ENCODE data around the gene CRADD. TPM values are rescaled to one million over a fixed set of nuclear protein-coding genes. Genes with fewer than 3 reads are reported as not detected.

Gene CRADD
- total and polyA plus RNA-seq, 2 of the 4 experiments (the other 2 are of a cell fraction): 11.1 to 14.0 TPM

GRCh38 chr12:93722835-93723567 lies 45.8 kb downstream of the CRADD start:
- no peak overlapping the region for H2AK9ac ChIP-seq (replicated peaks; ENCODE audit: low read depth, low read length, poor library complexity)
- no peak overlapping the region for H4K91ac ChIP-seq (ENCODE audit: insufficient read depth, low read depth, low read length)
- DNase-seq: no peak
- H3K27me3 ChIP-seq (ENCODE audit: control insufficient read depth, insufficient read depth, low read length): no peaks in the 10 kb centered on the region
- no peak overlapping the region for H4K8ac ChIP-seq (ENCODE audit: low read depth in 2 of 2, low read length in 2 of 2)
- H4K5ac ChIP-seq (ENCODE audit: low read depth, low read length): no peak overlapping the region
- H3K23ac ChIP-seq (ENCODE audit: low read depth, low read length): no peak overlapping the region
- peaks cover 2% of the 10 kb centered on the region; the same call in 1 of the 2 replicates for H3K4me1 ChIP-seq (ENCODE audit: control insufficient read depth, insufficient read depth, low read length)
- no peak overlapping the region for H3K56ac ChIP-seq (ENCODE audit: extremely low read depth, insufficient read depth, low read length)
- dilution Hi-C loops (cut with HindIII; ENCODE audit: low sequenced_read_pairs, unreplicated experiment) (no loop called here), intact Hi-C loops (cut with micrococcal nuclease) (no loop called here), in situ Hi-C loops (cut with MboI; ENCODE audit: low sequenced_read_pairs) (no loop called here)
- no peak overlapping the region for H2BK5ac ChIP-seq (ENCODE audit: low read depth, low read length, poor library complexity, severe bottlenecking)
- H3K9me3 ChIP-seq (ENCODE audit: control insufficient read depth, insufficient read depth, low read length): no peaks in the 10 kb centered on the region
- no peak overlapping the region for H3K14ac ChIP-seq (replicated peaks; ENCODE audit: low read depth, low read length)
- no peaks in the 10 kb centered on the region for H3K36me3 ChIP-seq (ENCODE audit: control insufficient read depth, insufficient read depth, low read length)
- no peaks in the 10 kb centered on the region for H4K20me1 ChIP-seq (ENCODE audit: insufficient read depth, low read length)
- ChIA-PET POLR2A (ENCODE audit: unreplicated experiment) (no interaction called here), CTCF (no interaction called here)
- H3K4ac ChIP-seq (ENCODE audit: low read depth, low read length): no peak overlapping the region
- no peak overlapping the region for H2BK120ac ChIP-seq (ENCODE audit: low read depth, low read length)
- TF ChIP-seq CHD1 (IDR thresholded peaks at IDR 0.05; ENCODE audit: low read depth, low read length) (no peak), MAZ (IDR thresholded peaks at IDR 0.05; ENCODE audit: borderline replicate concordance, low read depth, low read length) (no peak), FOS (IDR thresholded peaks at IDR 0.05; ENCODE audit: low read depth, low read length) (no peak), MAFK (IDR thresholded peaks at IDR 0.05; ENCODE audit: low read depth, low read length) (no peak), CTCF (conservative IDR thresholded peaks at IDR 0.05; ENCODE audit: low read depth, low read length) (no peak), POLR2A (IDR thresholded peaks at IDR 0.05; ENCODE audit: low read depth, low read length) (no peak), RAD21 (IDR thresholded peaks at IDR 0.05; ENCODE audit: low read length) (no peak), RCOR1 (IDR thresholded peaks at IDR 0.05; ENCODE audit: insufficient replicate concordance, low read length) (no peak), SMC3 (IDR thresholded peaks at IDR 0.05; ENCODE audit: low read depth, low read length) (no peak), BHLHE40 (IDR thresholded peaks at IDR 0.05; ENCODE audit: low read depth, low read length) (no peak), ELK1 (IDR thresholded peaks at IDR 0.05; ENCODE audit: borderline replicate concordance, low read depth, low read length) (no peak), RFX5 (IDR thresholded peaks at IDR 0.05; ENCODE audit: low read depth, low read length) (no peak), NFE2L2 (IDR thresholded peaks at IDR 0.05; ENCODE audit: low read depth, low read length) (no peak), MXI1 (IDR thresholded peaks at IDR 0.05; ENCODE audit: borderline replicate concordance, low read depth, low read length) (no peak), CEBPB (IDR thresholded peaks at IDR 0.05; ENCODE audit: low read depth, low read length) (no peak)
- TF ChIP-seq, protein P1, sequence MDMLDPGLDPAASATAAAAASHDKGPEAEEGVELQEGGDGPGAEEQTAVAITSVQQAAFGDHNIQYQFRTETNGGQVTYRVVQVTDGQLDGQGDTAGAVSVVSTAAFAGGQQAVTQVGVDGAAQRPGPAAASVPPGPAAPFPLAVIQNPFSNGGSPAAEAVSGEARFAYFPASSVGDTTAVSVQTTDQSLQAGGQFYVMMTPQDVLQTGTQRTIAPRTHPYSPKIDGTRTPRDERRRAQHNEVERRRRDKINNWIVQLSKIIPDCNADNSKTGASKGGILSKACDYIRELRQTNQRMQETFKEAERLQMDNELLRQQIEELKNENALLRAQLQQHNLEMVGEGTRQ (IDR thresholded peaks at IDR 0.05; ENCODE audit: low read depth, low read length): no peak
- no peak overlapping the region for H3K9ac ChIP-seq (ENCODE audit: low read depth, low read length)
- no peaks in the 10 kb centered on the region for H3K9me1 ChIP-seq (ENCODE audit: insufficient read depth, low read length)
- H3K18ac ChIP-seq (ENCODE audit: low read depth, low read length): no peak overlapping the region
- H2BK20ac ChIP-seq (ENCODE audit: low read depth, low read length): no peak overlapping the region
- H3K4me2 ChIP-seq (ENCODE audit: low read depth, low read length): no peak overlapping the region
- H2BK15ac ChIP-seq (ENCODE audit: low read depth, low read length): no peak overlapping the region
- no peak overlapping the region for H2AFZ ChIP-seq (replicated peaks; ENCODE audit: low read length, poor library complexity)
- BruUV-seq (replicated peaks): no TSS peak
- ATAC-seq (ENCODE audit: low read depth): no peak
- no CpG with 5 or more reads among the region's 4 CpGs for WGBS, 2 experiments (ENCODE audit: extremely low coverage in 2 of 2, insufficient read length in 1 of 2)
- no peak overlapping the region for H3K27ac ChIP-seq (ENCODE audit: insufficient read depth, low read length)
- H2AK5ac ChIP-seq (ENCODE audit: low read depth, low read length): no peak overlapping the region
- H3K4me3 ChIP-seq (ENCODE audit: insufficient read depth, low read depth, low read length): no peak overlapping the region
- 0 out of 4 replicates have a peak, but pooled peaks cover 0 to 7% of the 10 kb centered on the region in 2 experiments for H3K79me1 ChIP-seq (ENCODE audit: low read depth in 1 of 2, low read length in 2 of 2)

Measured in IMR-90 (cell line).